ENCODE results near the gene PRPSAP2. TPM values are rescaled to one million over a fixed set of nuclear protein-coding genes. Genes with fewer than 3 reads are reported as not detected.
"Not testable (repeated sequence)": the region's sequence is repeated elsewhere in the genome, so short reads cannot be mapped to it uniquely, and the experiment has no call there.

The PRPSAP2 gene
- polyA plus RNA-seq, 1 donor from 2014 or later, result 358 TPM

DNA sequence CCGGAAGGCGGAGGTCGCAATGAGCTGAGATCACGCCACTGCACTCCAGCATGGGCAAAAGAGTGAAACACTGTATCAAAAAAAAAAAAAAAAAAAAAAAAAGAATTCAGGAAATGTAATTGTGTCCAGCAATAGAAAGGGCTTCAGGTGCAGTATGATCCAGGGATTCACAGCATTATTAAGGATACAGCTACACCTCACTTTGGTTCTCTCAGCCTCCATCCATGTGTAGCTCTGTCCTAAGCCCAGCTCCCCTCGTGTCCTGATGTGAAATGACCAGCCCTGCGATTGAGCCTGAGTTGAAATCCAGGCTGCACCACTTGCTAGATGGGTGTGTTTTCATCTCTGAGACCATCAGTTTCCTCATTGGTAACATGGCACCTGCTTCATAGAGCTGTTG lies 97.1 kb downstream of the PRPSAP2 start:
- no peak overlapping the region for H3K4me2 ChIP-seq (ENCODE audit: low read length)
- H3K9me3 ChIP-seq (ENCODE audit: low read length), result no peaks in the 10 kb centered on the region
- no peaks in the 10 kb centered on the region for H3F3A ChIP-seq (ENCODE audit: insufficient read depth, low read length, poor library complexity, severe bottlenecking)
- no peak overlapping the region for H3K27ac ChIP-seq (ENCODE audit: low read length)
- no peaks in the 10 kb centered on the region for H4K20me1 ChIP-seq (ENCODE audit: insufficient read depth)
- no peaks in the 10 kb centered on the region for H3K9me2 ChIP-seq (ENCODE audit: insufficient read depth, low read length)
- no peaks in the 10 kb centered on the region for H3K79me2 ChIP-seq (replicated peaks; ENCODE audit: insufficient read depth, low read length)
- no peak overlapping the region for H3K4me3 ChIP-seq (ENCODE audit: low read length)
- no peak overlapping the region for H3K9ac ChIP-seq (ENCODE audit: low read length)
- H3K27me3 ChIP-seq (ENCODE audit: insufficient read depth, low read depth, low read length), result no peaks in the 10 kb centered on the region
- H3K36me3 ChIP-seq (ENCODE audit: insufficient read depth, low read length), result no peaks in the 10 kb centered on the region
- TF ChIP-seq TAF1 (IDR thresholded peaks at IDR 0.05; ENCODE audit: low read depth) (no peak), POLR2AphosphoS5 (IDR thresholded peaks at IDR 0.05) (no peak), EP300 (conservative IDR thresholded peaks at IDR 0.05; ENCODE audit: poor library complexity, severe bottlenecking) (no peak), EZH2 (IDR thresholded peaks at IDR 0.05; ENCODE audit: borderline replicate concordance, insufficient read depth, low read length, poor library complexity, severe bottlenecking) (no peak), MXI1 (conservative IDR thresholded peaks at IDR 0.05; ENCODE audit: poor library complexity, severe bottlenecking) (no peak), SMC3 (conservative IDR thresholded peaks at IDR 0.05; ENCODE audit: poor library complexity) (no peak), RAD21 (conservative IDR thresholded peaks at IDR 0.05) (no peak)
- TF ChIP-seq, protein P1, sequence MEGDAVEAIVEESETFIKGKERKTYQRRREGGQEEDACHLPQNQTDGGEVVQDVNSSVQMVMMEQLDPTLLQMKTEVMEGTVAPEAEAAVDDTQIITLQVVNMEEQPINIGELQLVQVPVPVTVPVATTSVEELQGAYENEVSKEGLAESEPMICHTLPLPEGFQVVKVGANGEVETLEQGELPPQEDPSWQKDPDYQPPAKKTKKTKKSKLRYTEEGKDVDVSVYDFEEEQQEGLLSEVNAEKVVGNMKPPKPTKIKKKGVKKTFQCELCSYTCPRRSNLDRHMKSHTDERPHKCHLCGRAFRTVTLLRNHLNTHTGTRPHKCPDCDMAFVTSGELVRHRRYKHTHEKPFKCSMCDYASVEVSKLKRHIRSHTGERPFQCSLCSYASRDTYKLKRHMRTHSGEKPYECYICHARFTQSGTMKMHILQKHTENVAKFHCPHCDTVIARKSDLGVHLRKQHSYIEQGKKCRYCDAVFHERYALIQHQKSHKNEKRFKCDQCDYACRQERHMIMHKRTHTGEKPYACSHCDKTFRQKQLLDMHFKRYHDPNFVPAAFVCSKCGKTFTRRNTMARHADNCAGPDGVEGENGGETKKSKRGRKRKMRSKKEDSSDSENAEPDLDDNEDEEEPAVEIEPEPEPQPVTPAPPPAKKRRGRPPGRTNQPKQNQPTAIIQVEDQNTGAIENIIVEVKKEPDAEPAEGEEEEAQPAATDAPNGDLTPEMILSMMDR (IDR thresholded peaks at IDR 0.05; ENCODE audit: poor library complexity, severe bottlenecking), result no peak
- H2AFZ ChIP-seq (ENCODE audit: low read depth, low read length), result no peak overlapping the region

DNA sequence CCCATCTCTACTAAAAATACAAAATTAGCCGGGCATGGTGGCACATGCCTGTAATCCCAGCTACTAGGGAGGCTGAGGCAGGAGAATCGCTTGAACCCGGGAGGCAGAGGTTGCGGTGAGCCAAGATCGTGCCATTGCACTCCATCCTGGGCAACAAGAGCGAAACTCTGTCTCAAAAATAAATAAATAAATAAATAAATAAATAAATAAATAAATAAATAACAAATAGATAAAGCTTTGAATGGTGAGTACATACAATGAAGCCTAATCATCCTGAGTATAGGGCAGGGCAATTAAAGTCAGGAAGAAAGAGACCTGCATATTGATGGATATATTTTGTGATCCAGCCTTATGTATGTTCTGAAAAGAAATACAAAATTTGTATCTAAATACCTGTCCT lies 98.1 kb downstream of the PRPSAP2 start:
- H3K9ac ChIP-seq (ENCODE audit: low read length); H3K4me2 ChIP-seq (ENCODE audit: low read length); H3F3A ChIP-seq (ENCODE audit: insufficient read depth, low read length, poor library complexity, severe bottlenecking); H4K20me1 ChIP-seq (ENCODE audit: insufficient read depth); H3K79me2 ChIP-seq (replicated peaks; ENCODE audit: insufficient read depth, low read length); H2AFZ ChIP-seq (ENCODE audit: low read depth, low read length); H3K9me2 ChIP-seq (ENCODE audit: insufficient read depth, low read length); H3K9me3 ChIP-seq (ENCODE audit: low read length); H3K27me3 ChIP-seq (ENCODE audit: insufficient read depth, low read depth, low read length); H3K36me3 ChIP-seq (ENCODE audit: insufficient read depth, low read length); H3K4me3 ChIP-seq (ENCODE audit: low read length); H3K27ac ChIP-seq (ENCODE audit: low read length): not testable (repeated sequence)

DNA sequence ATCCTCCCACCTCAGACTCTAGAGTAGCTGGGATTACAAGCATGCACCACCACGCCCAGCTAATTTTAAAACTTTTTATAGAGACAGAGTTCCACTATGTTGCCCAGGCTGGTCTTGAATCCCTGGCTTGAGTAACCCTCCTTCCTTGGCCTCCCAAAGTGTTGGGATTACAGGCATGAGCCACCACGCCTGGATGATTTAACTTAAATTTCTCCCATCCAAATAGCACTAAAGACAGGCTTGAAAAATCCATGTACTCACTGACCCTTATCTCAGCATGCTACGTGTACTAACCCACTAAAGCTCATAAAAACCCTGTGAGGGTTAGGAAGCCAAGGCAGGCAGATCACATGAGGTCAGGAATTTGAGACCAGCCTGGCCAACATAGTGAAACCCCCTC lies 98.7 kb downstream of the PRPSAP2 start:
- Histone ChIP-seq H3K27ac (ENCODE audit: low read length) (no peak overlapping the region), H3K9me2 (ENCODE audit: insufficient read depth, low read length) (no peaks in the 10 kb centered on the region), H3K9me3 (ENCODE audit: low read length) (no peaks in the 10 kb centered on the region), H3K27me3 (ENCODE audit: insufficient read depth, low read depth, low read length) (no peaks in the 10 kb centered on the region), H2AFZ (ENCODE audit: low read depth, low read length) (no peak overlapping the region), H3K4me2 (ENCODE audit: low read length) (no peak overlapping the region), H3F3A (ENCODE audit: insufficient read depth, low read length, poor library complexity, severe bottlenecking) (no peaks in the 10 kb centered on the region), H3K36me3 (ENCODE audit: insufficient read depth, low read length) (no peaks in the 10 kb centered on the region), H3K4me3 (ENCODE audit: low read length) (no peak overlapping the region), H4K20me1 (ENCODE audit: insufficient read depth) (no peaks in the 10 kb centered on the region), H3K79me2 (replicated peaks; ENCODE audit: insufficient read depth, low read length) (no peaks in the 10 kb centered on the region), H3K9ac (ENCODE audit: low read length) (no peak overlapping the region)
- no peak for TF ChIP-seq RAD21 (conservative IDR thresholded peaks at IDR 0.05)
- no peak for TF ChIP-seq SMC3 (conservative IDR thresholded peaks at IDR 0.05; ENCODE audit: poor library complexity)
- TF ChIP-seq EP300 (conservative IDR thresholded peaks at IDR 0.05; ENCODE audit: poor library complexity, severe bottlenecking), result no peak
- TF ChIP-seq EZH2 (IDR thresholded peaks at IDR 0.05; ENCODE audit: borderline replicate concordance, insufficient read depth, low read length, poor library complexity, severe bottlenecking), result no peak
- no peak for TF ChIP-seq POLR2AphosphoS5 (IDR thresholded peaks at IDR 0.05)
- TF ChIP-seq, protein P2, sequence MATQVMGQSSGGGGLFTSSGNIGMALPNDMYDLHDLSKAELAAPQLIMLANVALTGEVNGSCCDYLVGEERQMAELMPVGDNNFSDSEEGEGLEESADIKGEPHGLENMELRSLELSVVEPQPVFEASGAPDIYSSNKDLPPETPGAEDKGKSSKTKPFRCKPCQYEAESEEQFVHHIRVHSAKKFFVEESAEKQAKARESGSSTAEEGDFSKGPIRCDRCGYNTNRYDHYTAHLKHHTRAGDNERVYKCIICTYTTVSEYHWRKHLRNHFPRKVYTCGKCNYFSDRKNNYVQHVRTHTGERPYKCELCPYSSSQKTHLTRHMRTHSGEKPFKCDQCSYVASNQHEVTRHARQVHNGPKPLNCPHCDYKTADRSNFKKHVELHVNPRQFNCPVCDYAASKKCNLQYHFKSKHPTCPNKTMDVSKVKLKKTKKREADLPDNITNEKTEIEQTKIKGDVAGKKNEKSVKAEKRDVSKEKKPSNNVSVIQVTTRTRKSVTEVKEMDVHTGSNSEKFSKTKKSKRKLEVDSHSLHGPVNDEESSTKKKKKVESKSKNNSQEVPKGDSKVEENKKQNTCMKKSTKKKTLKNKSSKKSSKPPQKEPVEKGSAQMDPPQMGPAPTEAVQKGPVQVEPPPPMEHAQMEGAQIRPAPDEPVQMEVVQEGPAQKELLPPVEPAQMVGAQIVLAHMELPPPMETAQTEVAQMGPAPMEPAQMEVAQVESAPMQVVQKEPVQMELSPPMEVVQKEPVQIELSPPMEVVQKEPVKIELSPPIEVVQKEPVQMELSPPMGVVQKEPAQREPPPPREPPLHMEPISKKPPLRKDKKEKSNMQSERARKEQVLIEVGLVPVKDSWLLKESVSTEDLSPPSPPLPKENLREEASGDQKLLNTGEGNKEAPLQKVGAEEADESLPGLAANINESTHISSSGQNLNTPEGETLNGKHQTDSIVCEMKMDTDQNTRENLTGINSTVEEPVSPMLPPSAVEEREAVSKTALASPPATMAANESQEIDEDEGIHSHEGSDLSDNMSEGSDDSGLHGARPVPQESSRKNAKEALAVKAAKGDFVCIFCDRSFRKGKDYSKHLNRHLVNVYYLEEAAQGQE (IDR thresholded peaks at IDR 0.05; ENCODE audit: borderline replicate concordance), result no peak
- TF ChIP-seq, protein P1 (IDR thresholded peaks at IDR 0.05; ENCODE audit: poor library complexity, severe bottlenecking), result no peak
- no peak for TF ChIP-seq MXI1 (conservative IDR thresholded peaks at IDR 0.05; ENCODE audit: poor library complexity, severe bottlenecking)
- TF ChIP-seq TAF1 (IDR thresholded peaks at IDR 0.05; ENCODE audit: low read depth), result no peak

All from neural cell (in vitro differentiated cells).